HCT116 (cell line): ENCODE measurements around the gene CGN. TPM values are rescaled to one million over a fixed set of nuclear protein-coding genes. Genes with fewer than 3 reads are reported as not detected.
"Not testable (repeated sequence)": the region's sequence is repeated elsewhere in the genome, so short reads cannot be mapped to it uniquely, and the experiment has no call there.

ENCODE experiments used
- ATAC-seq: fragments of 200-7000 bp; cut with Tn5 transposase; 2 replicates; pipeline ENCODE4 v1.9.1; 2020; ENCODE audit warnings: mild to moderate bottlenecking, moderate library complexity
- BruUV-seq: library from RNA; stranded (reverse); fragments of 400-500 nt; replicated peaks from 2 replicates; lab custom pipeline; 2021; lab: Mats Ljungman, UMichigan
- CTCF ChIA-PET: fragments of 300-600 bp; sonication (Branson Sonifier 250); formaldehyde crosslinking; loops from one replicate; lab custom pipeline; 2021; ENCODE audit warnings: antibody characterized with exemption; lab: Charles Lee
- POLR2A ChIA-PET: fragments of 300-600, 350-600 bp; sonication (Branson Sonifier 250); formaldehyde crosslinking; loops from one replicate; lab custom pipeline; 2021; ENCODE audit warnings: antibody characterized with exemption; lab: Charles Lee
- RAD21 ChIA-PET, 2 experiments: fragments of 300-600 bp; sonication (Branson Sonifier 250); formaldehyde crosslinking; loops; one replicate each; lab custom pipeline; 2023; ENCODE audit warnings: low total read pairs in 2 of 2; ENCODE audit not compliant: uncharacterized antibody in 2 of 2, unreplicated experiment in 2 of 2, low non-redundant PET in 1 of 2; lab: Charles Lee
- DNase-seq: peaks from one replicate; pipeline ENCODE4 v3.0.0-alpha.2; 2010; ENCODE audit warnings: low read depth, low spot score
- H2AFZ ChIP-seq: fragments of 200-600 bp; shearing (Covaris generic), sonication (generic); 2 replicates; pipeline ENCODE4 v1.6.1; 2017; ENCODE audit warnings: low read depth, mixed run types, mixed read lengths, antibody characterized with exemption, low read length; ENCODE audit not compliant: poor library complexity, severe bottlenecking
- H3K27ac ChIP-seq: 2 replicates; pipeline ENCODE4 v1.5.1; 2012; ENCODE audit warnings: low read depth, low read length
- H3K27me3 ChIP-seq: fragments of 200-600 bp; sonication (generic); 2 replicates; pipeline ENCODE4 v1.6.1; 2016; ENCODE audit warnings: mixed run types, low read length, mixed read lengths; ENCODE audit not compliant: insufficient read depth
- H3K36me3 ChIP-seq, 2 experiments: fragments of 200-500 bp in 1 of 2; fragments of 200-600 bp in 1 of 2; sonication (Bioruptor generic) in 1 of 2; sonication (generic) in 1 of 2; 2 replicates each; pipeline versions ENCODE4 v1.5.1 to v1.6.1; 2014 to 2016; ENCODE audit warnings: low read length in 2 of 2, inconsistent platforms in 1 of 2, mixed read lengths in 1 of 2, mixed run types in 1 of 2; ENCODE audit not compliant: insufficient read depth in 2 of 2, control insufficient read depth in 1 of 2
- H3K4me1 ChIP-seq, 2 experiments: fragments of 200-600 bp in 1 of 2; sonication (generic) in 1 of 2; 2 replicates each; pipeline versions ENCODE4 v1.5.1 to v1.6.1; 2012 to 2017; ENCODE audit warnings: low read length in 2 of 2, inconsistent platforms in 1 of 2, mild to moderate bottlenecking in 1 of 2, mixed read lengths in 1 of 2, mixed run types in 1 of 2, moderate library complexity in 1 of 2; ENCODE audit not compliant: insufficient read depth in 2 of 2, control insufficient read depth in 1 of 2
- H3K4me2 ChIP-seq: fragments of 200-600 bp; sonication (generic); 2 replicates; pipeline ENCODE4 v1.6.1; 2017; ENCODE audit warnings: mixed run types, low read length, mixed read lengths
- H3K4me3 ChIP-seq, 2 experiments: fragments of 200-600 bp in 1 of 2; sonication (generic) in 1 of 2; replicated peaks in 1 of 2; 2 replicates each; pipeline ENCODE4 v1.5.1; 2011 to 2016; ENCODE audit warnings: low read length in 2 of 2, control low read depth in 1 of 2, low read depth in 1 of 2, mild to moderate bottlenecking in 1 of 2, mixed read lengths in 1 of 2, mixed run types in 1 of 2
- H3K79me2 ChIP-seq: fragments of 200-600 bp; sonication (generic); 2 replicates; pipeline ENCODE4 v1.6.1; 2017; ENCODE audit warnings: mild to moderate bottlenecking, mixed run types, low read length, moderate library complexity, mixed read lengths; ENCODE audit not compliant: insufficient read depth
- H3K9ac ChIP-seq: fragments of 200-600 bp; sonication (generic); 2 replicates; pipeline ENCODE4 v1.6.1; 2016; ENCODE audit warnings: low read length, mixed read lengths
- H3K9me2 ChIP-seq: fragments of 200-600 bp; sonication (generic), shearing (Covaris generic); 2 replicates; pipeline ENCODE4 v1.6.1; 2017; ENCODE audit warnings: mixed run types, mild to moderate bottlenecking, moderate library complexity; ENCODE audit not compliant: insufficient read depth
- H3K9me3 ChIP-seq, 2 experiments: fragments of 200-500 bp in 1 of 2; fragments of 200-600 bp in 1 of 2; sonication (Bioruptor generic) in 1 of 2; sonication (generic) in 1 of 2; 2 replicates each; pipeline ENCODE4 v1.6.1; 2014 to 2017; ENCODE audit warnings: low read length in 2 of 2, mixed read lengths in 2 of 2, inconsistent platforms in 1 of 2, low read depth in 1 of 2, mild to moderate bottlenecking in 1 of 2, mixed run types in 1 of 2, moderate library complexity in 1 of 2; ENCODE audit not compliant: control insufficient read depth in 1 of 2, insufficient read depth in 1 of 2
- H4K20me1 ChIP-seq: fragments of 200-600 bp; sonication (generic), shearing (Covaris generic); 2 replicates; pipeline ENCODE4 v1.6.1; 2017; ENCODE audit warnings: mixed run types, mild to moderate bottlenecking, moderate library complexity; ENCODE audit not compliant: insufficient read depth
- CBX3 ChIP-seq: IDR thresholded peaks from 2 replicates; pipeline ENCODE4 v1.6.1; 2012; ENCODE audit warnings: low read depth
- CEBPB ChIP-seq: IDR thresholded peaks from 2 replicates; pipeline ENCODE4 v1.6.1; 2012; ENCODE audit warnings: low read depth
- EGR1 ChIP-seq: IDR thresholded peaks from 2 replicates; pipeline ENCODE4 v1.6.1; 2012; ENCODE audit warnings: low read depth
- ELF1 ChIP-seq: IDR thresholded peaks from 2 replicates; pipeline ENCODE4 v1.6.1; 2012; ENCODE audit warnings: low read depth, borderline replicate concordance
- EZH2 ChIP-seq: fragments of 200-600 bp; sonication (generic); IDR thresholded peaks from 2 replicates; pipeline ENCODE4 v1.6.1; 2017; ENCODE audit warnings: antibody characterized with exemption, mixed run types
- EZH2phosphoT487 ChIP-seq: fragments of 200-600 bp; IDR thresholded peaks from 2 replicates; pipeline ENCODE4 v1.6.1; 2018; ENCODE audit warnings: antibody characterized with exemption, borderline replicate concordance
- FOSL1 ChIP-seq: IDR thresholded peaks from 2 replicates; pipeline ENCODE4 v1.6.1; 2012; ENCODE audit warnings: low read depth
- JUND ChIP-seq: IDR thresholded peaks from 2 replicates; pipeline ENCODE4 v1.6.1; 2012
- POLR2A ChIP-seq: IDR thresholded peaks from 2 replicates; pipeline ENCODE4 v1.7.0; 2011; ENCODE audit warnings: borderline replicate concordance; ENCODE audit not compliant: insufficient read depth, insufficient read length; ENCODE audit errors: extremely low read depth
- POLR2AphosphoS5 ChIP-seq: IDR thresholded peaks from 2 replicates; pipeline ENCODE4 v1.6.1; 2011; ENCODE audit warnings: mild to moderate bottlenecking, low read depth, low read length, moderate library complexity
- SIN3A ChIP-seq: IDR thresholded peaks from 2 replicates; pipeline ENCODE4 v1.6.1; 2012; ENCODE audit warnings: low read depth
- SRF ChIP-seq: IDR thresholded peaks from 2 replicates; pipeline ENCODE4 v1.6.1; 2012; ENCODE audit warnings: low read depth
- TCF7L2 ChIP-seq: IDR thresholded peaks from 2 replicates; pipeline ENCODE4 v1.7.0; 2011; ENCODE audit warnings: borderline replicate concordance, inconsistent platforms; ENCODE audit not compliant: insufficient read depth, insufficient read length; ENCODE audit errors: extremely low read depth
- YY1 ChIP-seq: IDR thresholded peaks from 2 replicates; pipeline ENCODE4 v1.6.1; 2011; ENCODE audit warnings: low read length, low read depth, moderate library complexity, mild to moderate bottlenecking; ENCODE audit not compliant: insufficient replicate concordance; ENCODE audit errors: extremely low read depth
- ZNF274 ChIP-seq: fragments of 200-500 bp; sonication (Bioruptor generic); IDR thresholded peaks from 2 replicates; pipeline ENCODE4 v1.6.1; 2014; ENCODE audit warnings: mild to moderate bottlenecking, low read depth, low read length, inconsistent platforms
- intact Hi-C: fragments of 100-400 bp; cut with micrococcal nuclease; formaldehyde crosslinking; loops from 2 replicates; pipeline ENCODE4 v1.10.0; 2022
- total RNA-seq: library from RNA; stranded (reverse); gene quantifications from one replicate; pipeline ENCODE4 v1.2.1, GENCODE V29; 2021; ENCODE audit not compliant: unreplicated experiment
- TF ChIP-seq, protein P1 (sequence below): IDR thresholded peaks from 2 replicates; pipeline ENCODE4 v1.6.1; 2012; ENCODE audit warnings: low read depth
- TF ChIP-seq, protein P2 (sequence below), 3 experiments: fragments of 200-600 bp in 1 of 3; sonication (generic) in 1 of 3; IDR thresholded peaks in 2 of 3; conservative IDR thresholded peaks in 1 of 3; 2 replicates each; pipeline ENCODE4 v1.5.1; 2012 to 2017; ENCODE audit warnings: low read depth in 2 of 3, low read length in 2 of 3, antibody characterized with exemption in 1 of 3, borderline replicate concordance in 1 of 3, control low read depth in 1 of 3, mild to moderate bottlenecking in 1 of 3, mixed read lengths in 1 of 3, mixed run types in 1 of 3, moderate library complexity in 1 of 3; ENCODE audit not compliant: insufficient read depth in 1 of 3
- TF ChIP-seq, protein P3 (sequence below): IDR thresholded peaks from 2 replicates; pipeline ENCODE4 v1.6.1; 2012

CGN gene
- total RNA-seq, 1 experiment from 2014 or later: 19.7 TPM

DNA sequence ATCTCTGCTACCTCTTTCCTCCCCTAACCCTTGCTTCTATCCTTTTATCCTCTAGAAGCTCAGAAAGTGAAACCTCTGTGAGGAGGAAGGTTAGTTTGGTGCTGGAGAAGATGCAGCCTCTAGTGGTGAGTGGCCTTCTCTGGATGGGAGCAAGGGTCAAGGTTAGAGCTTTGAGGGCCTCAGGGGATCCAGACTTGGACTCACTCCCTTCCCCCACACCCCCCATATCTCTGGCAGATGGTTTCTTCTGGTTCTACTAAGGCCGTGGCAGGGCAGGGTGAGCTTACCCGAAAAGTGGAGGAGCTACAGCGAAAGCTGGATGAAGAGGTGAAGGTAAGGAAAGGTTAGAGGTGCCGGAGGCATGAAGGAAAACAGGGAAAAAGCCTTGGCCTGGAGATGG lies 9.2 kb downstream of the CGN start:
- POLR2A ChIA-PET: interaction anchor here (1.0 kb wide), 1 partner anchor 119 kb away, joined by 3 read pairs; no protein-coding TSS in a partner anchor
- no peaks in the 10 kb centered on the region for H3K9me3 ChIP-seq
- CTCF ChIA-PET: interaction anchor here (1.1 kb wide), 1 partner anchor 15 kb away, joined by 3 read pairs; no protein-coding TSS in a partner anchor
- RAD21 ChIA-PET: no interaction called here
- H3K4me3 ChIP-seq: no peak overlapping the region
- no peak for TF ChIP-seq SRF
- TF ChIP-seq, protein P1, sequence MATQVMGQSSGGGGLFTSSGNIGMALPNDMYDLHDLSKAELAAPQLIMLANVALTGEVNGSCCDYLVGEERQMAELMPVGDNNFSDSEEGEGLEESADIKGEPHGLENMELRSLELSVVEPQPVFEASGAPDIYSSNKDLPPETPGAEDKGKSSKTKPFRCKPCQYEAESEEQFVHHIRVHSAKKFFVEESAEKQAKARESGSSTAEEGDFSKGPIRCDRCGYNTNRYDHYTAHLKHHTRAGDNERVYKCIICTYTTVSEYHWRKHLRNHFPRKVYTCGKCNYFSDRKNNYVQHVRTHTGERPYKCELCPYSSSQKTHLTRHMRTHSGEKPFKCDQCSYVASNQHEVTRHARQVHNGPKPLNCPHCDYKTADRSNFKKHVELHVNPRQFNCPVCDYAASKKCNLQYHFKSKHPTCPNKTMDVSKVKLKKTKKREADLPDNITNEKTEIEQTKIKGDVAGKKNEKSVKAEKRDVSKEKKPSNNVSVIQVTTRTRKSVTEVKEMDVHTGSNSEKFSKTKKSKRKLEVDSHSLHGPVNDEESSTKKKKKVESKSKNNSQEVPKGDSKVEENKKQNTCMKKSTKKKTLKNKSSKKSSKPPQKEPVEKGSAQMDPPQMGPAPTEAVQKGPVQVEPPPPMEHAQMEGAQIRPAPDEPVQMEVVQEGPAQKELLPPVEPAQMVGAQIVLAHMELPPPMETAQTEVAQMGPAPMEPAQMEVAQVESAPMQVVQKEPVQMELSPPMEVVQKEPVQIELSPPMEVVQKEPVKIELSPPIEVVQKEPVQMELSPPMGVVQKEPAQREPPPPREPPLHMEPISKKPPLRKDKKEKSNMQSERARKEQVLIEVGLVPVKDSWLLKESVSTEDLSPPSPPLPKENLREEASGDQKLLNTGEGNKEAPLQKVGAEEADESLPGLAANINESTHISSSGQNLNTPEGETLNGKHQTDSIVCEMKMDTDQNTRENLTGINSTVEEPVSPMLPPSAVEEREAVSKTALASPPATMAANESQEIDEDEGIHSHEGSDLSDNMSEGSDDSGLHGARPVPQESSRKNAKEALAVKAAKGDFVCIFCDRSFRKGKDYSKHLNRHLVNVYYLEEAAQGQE: no peak
- no peak for TF ChIP-seq ELF1
- TF ChIP-seq, protein P2, sequence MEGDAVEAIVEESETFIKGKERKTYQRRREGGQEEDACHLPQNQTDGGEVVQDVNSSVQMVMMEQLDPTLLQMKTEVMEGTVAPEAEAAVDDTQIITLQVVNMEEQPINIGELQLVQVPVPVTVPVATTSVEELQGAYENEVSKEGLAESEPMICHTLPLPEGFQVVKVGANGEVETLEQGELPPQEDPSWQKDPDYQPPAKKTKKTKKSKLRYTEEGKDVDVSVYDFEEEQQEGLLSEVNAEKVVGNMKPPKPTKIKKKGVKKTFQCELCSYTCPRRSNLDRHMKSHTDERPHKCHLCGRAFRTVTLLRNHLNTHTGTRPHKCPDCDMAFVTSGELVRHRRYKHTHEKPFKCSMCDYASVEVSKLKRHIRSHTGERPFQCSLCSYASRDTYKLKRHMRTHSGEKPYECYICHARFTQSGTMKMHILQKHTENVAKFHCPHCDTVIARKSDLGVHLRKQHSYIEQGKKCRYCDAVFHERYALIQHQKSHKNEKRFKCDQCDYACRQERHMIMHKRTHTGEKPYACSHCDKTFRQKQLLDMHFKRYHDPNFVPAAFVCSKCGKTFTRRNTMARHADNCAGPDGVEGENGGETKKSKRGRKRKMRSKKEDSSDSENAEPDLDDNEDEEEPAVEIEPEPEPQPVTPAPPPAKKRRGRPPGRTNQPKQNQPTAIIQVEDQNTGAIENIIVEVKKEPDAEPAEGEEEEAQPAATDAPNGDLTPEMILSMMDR (IDR thresholded peaks at IDR 0.05 in 2 of 3, conservative IDR thresholded peaks at IDR 0.05 in 1 of 3; ENCODE audit: borderline replicate concordance in 1 of 3, insufficient read depth in 1 of 3, low read depth in 2 of 3, low read length in 2 of 3): no peak
- TF ChIP-seq SIN3A: no peak
- no peak for TF ChIP-seq TCF7L2
- no peak for TF ChIP-seq POLR2AphosphoS5
- no peak for TF ChIP-seq ZNF274
- no peak for TF ChIP-seq YY1
- TF ChIP-seq, protein P3, sequence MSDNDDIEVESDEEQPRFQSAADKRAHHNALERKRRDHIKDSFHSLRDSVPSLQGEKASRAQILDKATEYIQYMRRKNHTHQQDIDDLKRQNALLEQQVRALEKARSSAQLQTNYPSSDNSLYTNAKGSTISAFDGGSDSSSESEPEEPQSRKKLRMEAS: no peak
- TF ChIP-seq JUND: no peak
- TF ChIP-seq FOSL1: no peak
- no peak for TF ChIP-seq EZH2phosphoT487
- TF ChIP-seq EZH2: no peak
- no peak for TF ChIP-seq CEBPB
- no peak for TF ChIP-seq EGR1
- TF ChIP-seq CBX3: no peak
- TF ChIP-seq POLR2A: no peak
- intact Hi-C loops: no loop called here
- H3K36me3 ChIP-seq: peaks cover 19 to 25% of the 10 kb centered on the region in 2 experiments; a peak in 3 of 4 replicates
- H3K79me2 ChIP-seq: peaks cover 5% of the 10 kb centered on the region
- no peak overlapping the region for H3K4me2 ChIP-seq
- no peaks in the 10 kb centered on the region for H3K9me2 ChIP-seq
- no peak overlapping the region for H2AFZ ChIP-seq
- ATAC-seq (no peak), DNase-seq (no peak)
- H3K4me1 ChIP-seq: peaks cover 17 to 20% of the 10 kb centered on the region in 2 experiments
- no peaks in the 10 kb centered on the region for H3K27me3 ChIP-seq
- no peaks in the 10 kb centered on the region for H4K20me1 ChIP-seq
- no peak overlapping the region for H3K9ac ChIP-seq
- no peak overlapping the region for H3K27ac ChIP-seq
- no TSS peak for BruUV-seq

DNA sequence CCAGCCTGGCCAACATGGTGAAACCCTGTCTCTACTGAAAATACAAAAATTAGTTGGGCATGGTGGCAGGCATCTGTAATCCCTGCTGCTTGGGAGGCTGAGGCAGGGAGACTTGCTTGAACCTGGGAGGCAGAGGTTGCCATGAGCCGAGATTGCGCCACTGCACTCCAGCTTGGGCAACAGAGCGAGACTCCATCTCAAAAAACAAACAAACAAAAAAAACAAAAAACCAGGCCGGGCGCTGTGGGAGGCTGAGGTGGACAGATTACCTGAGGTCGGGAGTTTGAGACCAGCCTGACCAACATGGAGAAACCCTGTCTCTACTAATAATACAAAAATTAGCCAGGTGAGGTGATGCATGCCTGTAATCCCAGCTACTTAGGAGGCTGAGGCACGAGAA lies 11.2 kb downstream of the CGN start:
- H3K9me3 ChIP-seq, RAD21 ChIA-PET, CTCF ChIA-PET, H3K4me1 ChIP-seq, H3K9ac ChIP-seq, H3K4me3 ChIP-seq, H3K79me2 ChIP-seq, intact Hi-C loops, H4K20me1 ChIP-seq, BruUV-seq, H3K27me3 ChIP-seq, H3K9me2 ChIP-seq, ATAC-seq, DNase-seq, H3K4me2 ChIP-seq, H2AFZ ChIP-seq, H3K27ac ChIP-seq: not testable (repeated sequence)
- H3K36me3 ChIP-seq: peaks cover 19 to 25% of the 10 kb centered on the region in 2 experiments; a peak in 3 of 4 replicates
- POLR2A ChIA-PET: interaction anchor here (1.7 kb wide), 1 partner anchor 17 kb away, joined by 8 read pairs; the partner anchor contains the start of gene TUFT1
